Fibroblast of skin of left biceps (primary cell): Measurements from ENCODE around the gene CYP3A7.
"Not testable (repeated sequence)": the region's sequence is repeated elsewhere in the genome, so short reads cannot be mapped to it uniquely, and the experiment has no call there.

Source experiments
- DNase-seq, 2 experiments: peaks; one replicate each; pipeline ENCODE4 v3.0.0-alpha.2; 2013; ENCODE audit warnings: low read depth in 2 of 2

The CYP3A7 gene

GRCh38 chr7:99668541-99668940 lies 66.5 kb downstream of the CYP3A7 start:
- DNase-seq = no peak

DNA sequence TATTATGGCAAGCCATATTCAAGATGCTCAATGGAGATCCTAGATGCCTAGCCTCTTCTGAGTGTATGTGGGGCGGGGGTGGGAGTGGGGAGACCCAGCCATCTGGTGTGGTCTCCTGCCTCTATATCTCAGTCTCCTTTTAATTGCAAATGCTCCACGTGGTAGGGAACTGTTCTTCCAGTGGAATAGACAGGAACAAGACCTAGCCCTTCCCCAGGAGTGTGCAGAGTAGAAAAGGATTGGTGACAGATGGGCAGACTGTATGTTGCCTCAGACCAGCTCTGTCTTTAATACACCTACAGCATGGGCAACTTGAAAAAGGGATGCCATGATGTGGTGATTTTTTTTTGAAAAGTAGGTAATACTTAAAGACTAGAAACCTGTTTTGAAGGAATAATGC lies 67.8 kb downstream of the CYP3A7 start:
- no peak for DNase-seq

GRCh38 chr7:99666013-99666395 lies 69.0 kb downstream of the CYP3A7 start:
- no peak for DNase-seq

- no peak for DNase-seq
Measured at GRCh38 chr7:99665312-99666012, 69.5 kb downstream of the CYP3A7 start.

DNA sequence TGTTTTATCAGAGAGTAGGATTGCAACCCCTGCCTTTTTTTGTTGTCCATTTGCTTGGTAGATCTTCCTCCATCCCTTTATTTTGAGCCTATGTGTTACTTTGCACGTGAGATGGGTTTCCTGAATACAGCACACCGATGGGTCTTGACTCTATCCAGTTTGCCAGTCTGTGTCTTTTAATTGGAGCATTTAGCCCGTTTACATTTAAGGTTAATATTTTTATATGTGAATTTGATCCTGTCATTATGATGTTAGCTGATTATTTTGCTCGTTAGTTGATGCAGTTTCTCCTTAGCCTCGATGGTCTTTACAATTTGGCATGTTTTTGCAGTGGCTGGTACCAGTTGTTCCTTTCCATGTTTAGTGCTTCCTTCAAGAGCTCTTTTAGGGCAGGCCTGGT lies 77.1 kb downstream of the CYP3A7 start:
- DNase-seq = not testable (repeated sequence)
